ENCODE data around the gene TARS3.

- TF ChIP-seq EZH2 (IDR thresholded peaks at IDR 0.05) (no peak), CTCF (IDR thresholded peaks at IDR 0.05) (no peak), EZH2phosphoT487 (IDR thresholded peaks at IDR 0.05) (no peak)
Observed at GRCh38 chr15:101697488-101697887, 26.8 kb downstream of the TARS3 start.
